GM18511 (cell line): Measurements from ENCODE around the gene CEP43.

ENCODE experiments used
- ATAC-seq: cut with Tn5 transposase; IDR thresholded peaks from one replicate; pipeline ENCODE4 v1.9.1; 2021; ENCODE audit warnings: mild to moderate bottlenecking, moderate library complexity; ENCODE audit not compliant: unreplicated experiment

CEP43 gene, protein sequence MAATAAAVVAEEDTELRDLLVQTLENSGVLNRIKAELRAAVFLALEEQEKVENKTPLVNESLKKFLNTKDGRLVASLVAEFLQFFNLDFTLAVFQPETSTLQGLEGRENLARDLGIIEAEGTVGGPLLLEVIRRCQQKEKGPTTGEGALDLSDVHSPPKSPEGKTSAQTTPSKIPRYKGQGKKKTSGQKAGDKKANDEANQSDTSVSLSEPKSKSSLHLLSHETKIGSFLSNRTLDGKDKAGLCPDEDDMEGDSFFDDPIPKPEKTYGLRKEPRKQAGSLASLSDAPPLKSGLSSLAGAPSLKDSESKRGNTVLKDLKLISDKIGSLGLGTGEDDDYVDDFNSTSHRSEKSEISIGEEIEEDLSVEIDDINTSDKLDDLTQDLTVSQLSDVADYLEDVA

DNA sequence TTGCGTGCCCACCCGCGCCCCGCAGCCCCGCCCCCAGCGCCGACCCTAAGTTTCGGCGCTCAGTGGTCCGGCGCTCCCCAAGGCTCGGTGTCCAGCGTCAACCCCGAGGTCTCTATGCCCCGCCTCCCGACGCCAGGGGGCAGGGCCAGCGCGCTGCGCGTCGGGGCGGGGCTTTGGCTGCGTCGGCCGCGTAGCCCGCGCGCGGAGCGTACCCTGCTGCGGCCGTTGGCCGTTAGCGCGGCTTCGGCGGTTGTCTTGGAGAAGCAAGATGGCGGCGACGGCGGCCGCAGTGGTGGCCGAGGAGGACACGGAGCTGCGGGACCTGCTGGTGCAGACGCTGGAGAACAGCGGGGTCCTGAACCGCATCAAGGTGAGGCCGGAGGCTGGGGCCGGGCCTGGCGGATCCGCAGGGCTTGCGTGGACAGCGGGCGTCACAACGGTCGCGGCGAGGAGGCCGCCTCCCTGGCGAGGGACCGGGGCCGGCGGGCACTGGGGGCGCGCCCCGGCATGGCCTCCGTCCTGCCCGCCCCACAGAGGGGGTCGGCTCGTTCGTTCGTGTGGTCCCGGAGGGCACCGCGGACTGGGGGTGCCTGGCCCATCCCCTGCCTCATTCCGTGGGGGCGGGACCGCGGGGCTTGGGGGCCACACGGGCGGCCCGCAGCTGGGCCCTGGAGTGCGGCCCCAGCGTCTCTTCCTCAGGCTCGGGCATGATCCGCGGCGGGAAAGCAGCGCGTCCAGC lies at the start of gene CEP43:
Gene CEP43 (plus strand): TSS at position 253 of the 739 bp plus-strand sequence. CDS start 16 bp downstream, at position 269.
- peak; percentile 90 for ATAC-seq

- no peak for ATAC-seq
Observed at GRCh38 chr6:166949528-166950442, 49.4 kb upstream of the CEP43 start.

DNA sequence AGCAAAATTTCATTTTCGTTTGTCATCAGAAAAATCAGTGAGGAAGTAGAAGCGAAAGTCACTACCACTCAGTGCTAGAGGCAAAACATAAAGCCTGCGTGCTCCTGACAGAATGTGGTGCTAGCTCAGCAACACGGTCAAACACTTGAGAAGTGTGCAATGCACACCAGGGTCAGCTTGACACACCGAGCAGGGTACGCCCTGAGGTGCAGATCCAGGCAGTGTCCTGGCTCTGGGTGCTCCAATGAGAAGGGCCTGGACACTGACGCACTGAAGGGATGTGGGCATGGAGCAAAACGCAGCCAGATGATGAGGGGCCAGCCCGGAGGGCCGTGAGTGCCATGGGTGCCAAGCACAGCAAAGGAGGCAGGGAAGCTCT lies 48.8 kb upstream of the CEP43 start:
- ATAC-seq: peak; percentile 43

GRCh38 chr6:166950892-166951669 lies 48.1 kb upstream of the CEP43 start:
- peak; percentile 90 for ATAC-seq

DNA sequence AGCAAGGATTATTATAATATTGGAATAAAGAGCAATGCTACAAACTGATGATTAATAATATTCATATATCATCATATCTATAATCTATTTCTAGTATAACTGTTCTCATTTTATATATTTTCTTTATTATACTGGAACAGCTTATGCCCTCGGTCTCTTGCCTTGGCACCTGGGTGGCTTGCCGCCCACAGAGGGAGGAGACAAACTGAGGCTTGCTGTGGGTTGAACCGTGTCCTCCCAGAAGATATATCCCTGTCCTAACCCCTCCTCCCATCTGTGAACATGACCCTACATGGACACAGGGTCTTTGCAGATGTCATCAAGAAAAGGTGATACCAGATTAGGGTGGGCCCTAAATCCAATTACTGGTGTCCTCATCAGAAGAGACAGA lies 47.5 kb upstream of the CEP43 start:
- ATAC-seq: no peak

GRCh38 chr6:166952121-166952520 lies 47.1 kb upstream of the CEP43 start:
- ATAC-seq: no peak

GRCh38 chr6:166952567-166953486 lies 46.4 kb upstream of the CEP43 start:
- ATAC-seq: no peak

DNA sequence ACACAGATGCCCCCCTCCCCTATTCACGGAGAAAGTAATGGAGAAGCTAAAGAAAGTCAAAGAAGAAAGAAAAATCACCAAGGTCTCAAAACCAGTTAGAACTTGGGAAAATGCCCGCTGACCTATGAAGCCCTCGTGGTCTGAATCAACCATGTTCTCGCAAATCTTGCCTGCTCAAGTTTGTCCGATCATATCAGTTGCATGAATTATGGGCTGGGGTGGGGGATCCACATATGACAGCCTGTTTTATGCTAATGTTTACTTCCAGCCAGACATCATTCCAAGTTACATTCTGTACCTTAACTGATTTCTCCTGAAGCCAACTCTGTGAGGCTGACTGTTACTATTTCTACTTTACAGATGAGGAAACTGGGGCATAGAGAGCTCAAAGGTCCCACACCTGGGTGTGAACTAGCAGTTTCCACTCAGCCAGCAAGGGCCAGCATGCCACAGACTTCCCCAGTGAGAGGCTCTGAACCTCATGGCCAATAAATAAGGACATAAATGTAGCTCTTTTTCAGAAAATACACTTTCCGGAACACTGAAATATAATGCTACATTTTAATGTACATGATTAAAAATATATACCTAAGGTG lies 45.0 kb upstream of the CEP43 start:
- ATAC-seq: no peak

- ATAC-seq: no peak
Observed at GRCh38 chr6:166955121-166955864, 43.9 kb upstream of the CEP43 start.

DNA sequence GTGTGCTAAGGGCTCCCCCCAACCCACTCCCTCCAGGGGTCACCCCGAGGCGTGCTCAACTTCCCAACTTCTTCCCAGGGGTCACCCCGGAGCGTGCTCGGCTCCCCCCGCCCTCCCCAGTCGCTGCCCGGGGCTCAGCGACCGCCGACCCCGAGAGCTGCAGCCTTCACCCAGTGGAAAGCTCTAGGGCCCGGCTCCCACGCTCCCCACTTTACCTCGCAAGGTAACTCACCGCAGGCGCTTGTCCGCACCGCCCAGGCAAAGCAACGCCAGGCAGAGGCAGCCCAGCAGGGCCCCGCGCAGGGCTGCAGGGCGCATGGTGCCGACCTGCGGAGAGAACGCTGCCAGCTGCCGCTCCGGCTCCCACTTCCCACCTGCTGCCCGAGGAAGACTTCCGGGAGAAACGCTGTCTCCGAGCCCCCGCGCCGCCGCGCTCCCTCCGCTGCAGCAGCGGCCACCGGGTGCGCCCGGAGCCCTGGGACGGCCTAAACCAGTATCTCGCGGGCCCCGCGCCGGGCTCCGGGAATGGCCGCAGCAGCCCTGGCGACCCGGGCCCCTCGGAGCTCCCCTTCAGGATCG lies 43.2 kb upstream of the CEP43 start:
- ATAC-seq: peak; percentile 0

DNA sequence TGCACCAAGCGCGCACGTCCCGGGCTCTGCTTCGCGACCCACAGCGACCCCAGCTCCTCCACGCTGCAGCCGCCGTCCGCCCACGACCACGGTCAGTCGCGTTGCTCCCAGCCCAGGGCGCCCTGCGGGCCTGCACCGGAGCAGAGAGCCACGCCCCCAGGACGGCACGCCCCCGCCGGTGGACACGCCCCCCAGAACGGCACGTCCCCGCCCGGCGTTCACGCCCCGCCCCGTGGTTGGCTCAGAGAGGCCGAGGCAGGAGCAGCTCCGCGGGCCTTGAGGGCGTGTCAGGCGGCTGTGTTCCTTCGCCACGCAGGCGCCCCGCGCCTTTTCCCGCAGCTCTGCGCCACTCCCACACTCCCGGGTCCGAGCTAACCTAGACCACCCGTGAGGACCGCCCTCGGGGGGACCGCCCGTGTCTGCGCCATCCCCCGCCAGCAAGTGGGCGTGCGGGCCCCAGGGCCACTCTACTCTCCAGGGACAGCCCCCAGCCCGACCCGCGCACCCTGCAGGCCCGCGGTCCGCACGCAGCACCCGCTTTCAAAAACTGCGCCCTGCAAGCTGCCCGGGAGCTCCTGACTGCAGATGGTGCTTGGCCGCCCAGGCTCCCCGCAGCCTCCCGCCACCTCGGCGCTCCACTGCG lies 42.6 kb upstream of the CEP43 start, which contains the start of gene RNASET2:
Gene RNASET2 (minus strand): TSS at position 107 of the 643 bp plus-strand sequence. CDS start 368 bp downstream, outside the sequence.
- peak; percentile 66 for ATAC-seq

GRCh38 chr6:166957087-166957804 lies 42.0 kb upstream of the CEP43 start:
- peak; percentile 51 for ATAC-seq

DNA sequence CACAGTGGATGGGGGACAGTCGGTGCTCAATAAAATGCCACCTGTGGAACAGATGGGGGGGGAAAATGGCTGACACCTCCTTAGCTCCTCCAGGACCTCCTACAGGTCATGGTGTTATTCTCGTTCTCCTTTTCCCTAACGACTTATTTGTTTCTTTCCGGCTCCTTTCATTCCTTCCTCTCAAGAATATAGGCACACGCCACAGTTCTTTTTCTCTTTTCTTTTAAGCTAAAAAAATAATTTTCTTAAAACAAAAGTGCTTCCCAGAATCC lies 41.5 kb upstream of the CEP43 start:
- no peak for ATAC-seq

DNA sequence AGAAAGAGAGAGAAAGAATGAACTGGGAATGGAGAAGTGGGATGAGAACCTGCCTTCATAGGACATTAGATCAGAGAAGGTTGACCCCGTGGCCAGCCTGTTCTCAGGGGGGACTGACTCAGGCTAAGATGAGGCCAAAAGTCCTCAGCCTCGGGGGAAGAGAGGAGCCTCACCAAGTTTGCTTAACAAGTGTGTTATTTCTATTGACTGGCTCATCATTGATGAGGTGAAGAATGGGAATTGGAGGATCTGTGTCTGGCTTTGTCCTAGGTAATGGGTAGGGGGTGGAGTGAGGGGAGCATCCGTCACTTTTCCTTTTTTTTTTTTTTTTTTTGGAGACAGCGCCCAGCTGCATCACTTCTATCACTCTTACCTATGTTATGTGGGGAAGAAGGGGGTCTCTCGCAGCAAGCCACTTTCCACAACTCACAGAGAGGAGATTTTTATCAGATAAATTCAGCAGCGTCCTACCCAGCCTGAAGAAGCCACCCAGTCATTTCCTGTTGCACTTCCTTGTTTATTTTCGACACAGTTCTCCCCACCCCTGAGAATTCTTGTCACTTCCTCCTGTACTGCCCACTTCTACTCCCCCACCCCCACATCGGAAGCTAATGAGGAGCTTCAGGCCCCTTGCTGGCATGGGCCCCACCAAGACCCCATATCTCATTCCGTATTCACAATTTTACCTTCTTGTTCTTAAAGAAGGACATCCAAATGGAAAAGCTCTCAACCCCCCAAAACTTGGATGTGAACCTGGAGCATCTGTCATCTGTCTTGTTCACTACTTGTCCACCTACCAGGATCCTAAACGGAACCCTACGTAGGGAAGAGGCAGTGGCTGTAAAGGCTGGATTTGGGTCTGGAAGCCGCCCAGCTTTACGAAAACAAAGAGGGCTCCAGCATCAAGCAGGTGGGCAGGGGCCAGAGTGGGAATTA lies 40.0 kb upstream of the CEP43 start:
- ATAC-seq: peak; percentile 28

GRCh38 chr6:166959911-166960608 lies 39.1 kb upstream of the CEP43 start:
- ATAC-seq: no peak
